ENCODE measurements around the gene SLC4A2. TPM values are rescaled to one million over a fixed set of nuclear protein-coding genes. Genes with fewer than 3 reads are reported as not detected.

The SLC4A2 gene
- total and polyA plus RNA-seq, 2 experiments from 2014 or later, result 144 to 269 TPM

- Histone ChIP-seq H3K4me3 (no peak overlapping the region), H3K9me3 (ENCODE audit: low read depth) (no peaks in the 10 kb centered on the region), H3K36me3 (peaks cover 27% of the 10 kb centered on the region), H3K27me3 (no peaks in the 10 kb centered on the region), H3K4me1 (ENCODE audit: low read depth) (peaks cover 5% of the 10 kb centered on the region), H3K27ac (no peak overlapping the region)
- no peak for TF ChIP-seq CTCF (IDR thresholded peaks at IDR 0.05; ENCODE audit: low read depth, low read length)
- DNase-seq (ENCODE audit: low read depth in 1 of 2, low spot score in 1 of 2), result no peak
Measured at GRCh38 chr7:151075662-151075971, 16.2 kb downstream of the SLC4A2 start.

- peaks cover 27% of the 10 kb centered on the region for H3K36me3 ChIP-seq
Measured at GRCh38 chr7:151075978-151076426, 16.6 kb downstream of the SLC4A2 start.

GRCh38 chr7:151076863-151077704 is 17.7 kb downstream of the SLC4A2 start:
- peaks cover 13% of the 10 kb centered on the region for H3K4me1 ChIP-seq (ENCODE audit: low read depth)
- H3K4me3 ChIP-seq, result no peak overlapping the region
- DNase-seq (ENCODE audit: low read depth in 1 of 2, low spot score in 1 of 2), result peak in 1 of 2 donors; percentile 21
- peaks cover 27% of the 10 kb centered on the region for H3K36me3 ChIP-seq
- peak; percentile 33 for TF ChIP-seq CTCF (IDR thresholded peaks at IDR 0.05; ENCODE audit: low read depth, low read length)
- H3K9me3 ChIP-seq (ENCODE audit: low read depth), result no peaks in the 10 kb centered on the region
- peak overlapping the region; percentile 62 for H3K27ac ChIP-seq
- H3K27me3 ChIP-seq, result no peaks in the 10 kb centered on the region

More at GRCh38 chr7:151075978-151076426, 16.6 kb downstream of the SLC4A2 start:
- H3K27ac ChIP-seq, result no peak overlapping the region
- H3K4me1 ChIP-seq (ENCODE audit: low read depth), result peaks cover 6% of the 10 kb centered on the region
- no peaks in the 10 kb centered on the region for H3K27me3 ChIP-seq
- no peak for DNase-seq (ENCODE audit: low read depth in 1 of 2, low spot score in 1 of 2)
- no peak overlapping the region for H3K4me3 ChIP-seq
- no peak for TF ChIP-seq CTCF (IDR thresholded peaks at IDR 0.05; ENCODE audit: low read depth, low read length)
- H3K9me3 ChIP-seq (ENCODE audit: low read depth), result no peaks in the 10 kb centered on the region

- Histone ChIP-seq H3K9me3 (ENCODE audit: low read depth) (no peaks in the 10 kb centered on the region), H3K27ac (peak overlapping the region; percentile 62), H3K4me1 (ENCODE audit: low read depth) (peaks cover 18% of the 10 kb centered on the region), H3K27me3 (no peaks in the 10 kb centered on the region), H3K4me3 (no peak overlapping the region), H3K36me3 (peaks cover 21% of the 10 kb centered on the region)
- TF ChIP-seq CTCF (IDR thresholded peaks at IDR 0.05; ENCODE audit: low read depth, low read length), result no peak
- no peak for DNase-seq (ENCODE audit: low read depth in 1 of 2, low spot score in 1 of 2)
Measured at GRCh38 chr7:151077705-151078232, 18.4 kb downstream of the SLC4A2 start.

- Histone ChIP-seq H3K4me1 (ENCODE audit: low read depth) (peaks cover 18% of the 10 kb centered on the region), H3K27me3 (no peaks in the 10 kb centered on the region), H3K9me3 (ENCODE audit: low read depth) (no peaks in the 10 kb centered on the region), H3K36me3 (peaks cover 20% of the 10 kb centered on the region), H3K27ac (peak overlapping the region; percentile 62), H3K4me3 (no peak overlapping the region)
- peak in 1 of 2 donors; percentile 36 for DNase-seq (ENCODE audit: low read depth in 1 of 2, low spot score in 1 of 2)
- TF ChIP-seq CTCF (IDR thresholded peaks at IDR 0.05; ENCODE audit: low read depth, low read length), result no peak
Measured at GRCh38 chr7:151078233-151079040, 19.0 kb downstream of the SLC4A2 start.
